Tibial artery (tissue), 4 donors: ENCODE results near the gene ORM2.
A peak's percentile ranks its signal among the peaks of the same experiment; 100 is the strongest.

ENCODE experiments used
- DNase-seq, 2 donors: peaks; one replicate each; pipeline ENCODE4 v3.0.0-alpha.2; 2019
- H3K27ac ChIP-seq, 2 donors: fragments of 200-600 bp; sonication (generic) in 1 of 2; 1 replicate in 1 of 2; 2 replicates in 1 of 2; pipeline ENCODE4 v1.5.1; 2018 to 2019; ENCODE audit warnings: mild to moderate bottlenecking in 1 of 2
- H3K27me3 ChIP-seq, 2 donors: fragments of 200-600 bp; sonication (generic) in 1 of 2; one replicate each; pipeline versions ENCODE4 v1.5.1 to v1.6.0; 2016 to 2019
- H3K36me3 ChIP-seq, 3 donors: fragments of 200-600 bp; sonication (generic) in 2 of 3; one replicate each; pipeline ENCODE4 v1.5.1; 2016 to 2019; ENCODE audit warnings: mild to moderate bottlenecking in 2 of 3
- H3K4me1 ChIP-seq, 4 donors: fragments of 200-600 bp; sonication (generic) in 2 of 4; 1 replicate in 3 of 4; 2 replicates in 1 of 4; pipeline ENCODE4 v1.5.1; 2016 to 2019
- H3K4me3 ChIP-seq, 2 donors: fragments of 200-600 bp; sonication (generic) in 1 of 2; 1 replicate in 1 of 2; 2 replicates in 1 of 2; pipeline ENCODE4 v1.5.1; 2018 to 2019; ENCODE audit warnings: mild to moderate bottlenecking in 2 of 2
- H3K9me3 ChIP-seq, 3 donors: fragments of 200-600 bp; sonication (generic) in 1 of 3; one replicate each; pipeline ENCODE4 v1.5.1; 2016 to 2019
- intact Hi-C: fragments of 100-400 bp; cut with DNase I; formaldehyde crosslinking; loops from one replicate; pipeline ENCODE4 v1.15.0; 2023; ENCODE audit warnings: low total_unique reads
- TF ChIP-seq, protein P1 (sequence below), 2 experiments: fragments of 200-600 bp in 1 of 2; fragments of 450-650 bp in 1 of 2; IDR thresholded peaks; one replicate each; pipeline ENCODE4 v1.5.1; 2017 to 2019; ENCODE audit warnings: antibody characterized with exemption in 2 of 2, mild to moderate bottlenecking in 1 of 2, moderate library complexity in 1 of 2

ORM2 gene

DNA sequence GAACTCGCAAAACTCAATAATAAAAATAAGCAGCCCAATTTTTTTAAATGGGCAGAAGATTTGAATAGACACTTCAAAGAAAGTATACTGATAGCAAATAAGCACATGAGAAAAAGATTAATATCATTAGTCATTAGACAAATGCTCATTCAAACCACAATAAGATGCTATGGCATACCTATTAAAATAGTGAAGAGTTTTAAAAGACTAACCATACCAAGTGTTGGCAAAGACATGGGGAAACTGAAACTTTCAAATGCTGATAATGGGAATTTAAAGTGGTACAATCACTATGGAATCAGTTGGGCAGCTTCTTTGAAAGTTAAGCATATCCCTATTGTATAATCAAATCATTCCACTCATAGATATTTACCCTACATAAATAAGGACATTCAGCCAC, 33.3 kb upstream of the ORM2 start:
- H3K27ac ChIP-seq = no peak overlapping the region

DNA sequence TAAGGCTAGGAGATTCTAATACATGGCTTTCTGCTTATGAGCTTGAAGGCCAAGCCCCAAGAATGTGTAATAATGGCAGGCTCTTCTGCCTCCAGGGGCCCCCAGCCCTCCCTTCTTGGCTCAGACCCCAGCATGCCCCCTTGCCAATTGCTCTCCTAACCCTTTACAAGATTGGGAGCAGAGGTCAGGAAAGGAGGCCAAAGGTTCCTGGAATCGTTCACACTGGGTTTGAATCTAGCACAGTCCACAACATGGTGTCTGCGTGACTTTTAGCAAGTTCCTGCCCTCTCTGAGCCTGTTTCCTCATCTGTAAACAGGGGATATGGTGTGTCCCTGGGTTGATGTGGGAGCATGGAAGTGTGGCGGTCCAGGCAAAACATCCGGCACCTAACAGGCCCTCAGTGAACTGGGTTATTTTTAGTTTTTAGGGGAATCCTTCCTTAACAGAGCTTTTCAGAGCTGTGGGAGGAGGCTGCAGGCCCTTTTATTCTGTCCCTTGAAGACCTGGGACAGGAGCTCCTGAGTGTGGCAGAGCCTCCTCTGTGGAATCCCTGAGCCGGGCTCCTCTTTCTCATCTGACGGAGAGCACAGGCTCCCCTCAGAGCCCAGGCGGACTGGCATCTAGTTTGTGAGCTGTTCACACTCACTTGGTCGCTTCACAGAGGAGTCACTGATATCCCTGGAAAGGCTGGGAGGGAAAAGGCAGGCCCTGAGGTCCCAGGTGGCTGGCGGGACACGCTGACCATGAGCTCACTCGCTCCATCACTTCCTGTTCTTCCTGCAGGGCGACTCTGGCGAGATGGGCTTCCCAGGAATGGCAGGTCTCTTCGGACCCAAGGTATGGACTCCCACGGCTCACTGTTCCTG, 30.1 kb upstream of the ORM2 start:
- intact Hi-C loops = no loop called here
- Histone ChIP-seq H3K27me3 (no peaks in the 10 kb centered on the region), H3K27ac (no peak overlapping the region), H3K36me3 (peaks cover 11 to 31% (median 14%) of the 10 kb centered on the region in 3 donors), H3K4me1 (no peaks in the 10 kb centered on the region), H3K4me3 (no peak overlapping the region), H3K9me3 (peaks cover 0 to 12% (median 5%) of the 10 kb centered on the region in 3 donors)
- TF ChIP-seq, protein P1, sequence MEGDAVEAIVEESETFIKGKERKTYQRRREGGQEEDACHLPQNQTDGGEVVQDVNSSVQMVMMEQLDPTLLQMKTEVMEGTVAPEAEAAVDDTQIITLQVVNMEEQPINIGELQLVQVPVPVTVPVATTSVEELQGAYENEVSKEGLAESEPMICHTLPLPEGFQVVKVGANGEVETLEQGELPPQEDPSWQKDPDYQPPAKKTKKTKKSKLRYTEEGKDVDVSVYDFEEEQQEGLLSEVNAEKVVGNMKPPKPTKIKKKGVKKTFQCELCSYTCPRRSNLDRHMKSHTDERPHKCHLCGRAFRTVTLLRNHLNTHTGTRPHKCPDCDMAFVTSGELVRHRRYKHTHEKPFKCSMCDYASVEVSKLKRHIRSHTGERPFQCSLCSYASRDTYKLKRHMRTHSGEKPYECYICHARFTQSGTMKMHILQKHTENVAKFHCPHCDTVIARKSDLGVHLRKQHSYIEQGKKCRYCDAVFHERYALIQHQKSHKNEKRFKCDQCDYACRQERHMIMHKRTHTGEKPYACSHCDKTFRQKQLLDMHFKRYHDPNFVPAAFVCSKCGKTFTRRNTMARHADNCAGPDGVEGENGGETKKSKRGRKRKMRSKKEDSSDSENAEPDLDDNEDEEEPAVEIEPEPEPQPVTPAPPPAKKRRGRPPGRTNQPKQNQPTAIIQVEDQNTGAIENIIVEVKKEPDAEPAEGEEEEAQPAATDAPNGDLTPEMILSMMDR (IDR thresholded peaks at IDR 0.05) = no peak
- DNase-seq = peak; percentile 10 to 53

More for the DNA sequence above, 33.3 kb upstream of the ORM2 start:
- no peak for DNase-seq
- Histone ChIP-seq H3K9me3 (peaks cover 0 to 12% (median 8%) of the 10 kb centered on the region in 3 donors), H3K4me1 (no peaks in the 10 kb centered on the region), H3K4me3 (no peak overlapping the region), H3K27me3 (no peaks in the 10 kb centered on the region), H3K36me3 (peaks cover 15 to 38% (median 16%) of the 10 kb centered on the region in 3 donors)
- TF ChIP-seq, protein P1 (IDR thresholded peaks at IDR 0.05) = no peak
- intact Hi-C loops = no loop called here

DNA sequence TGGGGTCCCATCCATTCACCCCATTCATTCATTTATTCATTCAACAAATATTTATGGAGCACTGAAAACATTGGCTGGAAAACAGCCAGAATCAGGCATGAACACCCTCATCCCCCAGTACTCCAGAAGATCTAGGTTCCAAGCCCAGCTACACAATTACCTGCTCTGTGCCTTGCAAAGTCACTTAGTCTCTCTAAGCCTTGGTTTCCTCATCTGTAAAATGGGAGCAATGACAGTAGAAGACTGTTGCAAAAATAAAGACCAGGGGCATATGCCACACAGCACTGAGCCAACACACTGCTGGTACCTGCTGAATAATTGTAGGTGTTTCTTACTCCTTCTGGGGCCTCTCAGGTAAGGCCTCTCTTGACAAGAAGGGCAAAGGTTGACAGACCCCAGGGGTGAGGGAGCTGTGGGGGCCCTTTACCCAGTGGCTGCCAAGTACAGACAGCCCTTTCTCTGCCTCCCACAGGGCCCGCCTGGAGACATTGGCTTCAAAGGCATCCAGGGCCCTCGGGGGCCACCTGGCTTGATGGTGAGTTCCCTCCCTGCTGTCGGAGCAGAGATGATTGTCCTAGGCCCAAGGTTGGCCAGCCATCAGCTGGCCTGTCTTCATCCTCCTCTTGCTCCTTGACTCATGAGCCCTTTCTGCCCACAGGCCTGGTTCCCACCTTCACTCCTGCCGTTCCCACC, 29.4 kb upstream of the ORM2 start:
- peak in 1 of 2 donors; percentile 51 for DNase-seq
- Histone ChIP-seq H3K27me3 (no peaks in the 10 kb centered on the region), H3K27ac (no peak overlapping the region), H3K36me3 (peaks cover 5 to 23% (median 6%) of the 10 kb centered on the region in 3 donors), H3K9me3 (peaks cover 0 to 8% (median 0%) of the 10 kb centered on the region in 3 donors), H3K4me3 (no peak overlapping the region), H3K4me1 (no peaks in the 10 kb centered on the region)
- intact Hi-C loops = no loop called here
- TF ChIP-seq, protein P1 (IDR thresholded peaks at IDR 0.05) = no peak

DNA sequence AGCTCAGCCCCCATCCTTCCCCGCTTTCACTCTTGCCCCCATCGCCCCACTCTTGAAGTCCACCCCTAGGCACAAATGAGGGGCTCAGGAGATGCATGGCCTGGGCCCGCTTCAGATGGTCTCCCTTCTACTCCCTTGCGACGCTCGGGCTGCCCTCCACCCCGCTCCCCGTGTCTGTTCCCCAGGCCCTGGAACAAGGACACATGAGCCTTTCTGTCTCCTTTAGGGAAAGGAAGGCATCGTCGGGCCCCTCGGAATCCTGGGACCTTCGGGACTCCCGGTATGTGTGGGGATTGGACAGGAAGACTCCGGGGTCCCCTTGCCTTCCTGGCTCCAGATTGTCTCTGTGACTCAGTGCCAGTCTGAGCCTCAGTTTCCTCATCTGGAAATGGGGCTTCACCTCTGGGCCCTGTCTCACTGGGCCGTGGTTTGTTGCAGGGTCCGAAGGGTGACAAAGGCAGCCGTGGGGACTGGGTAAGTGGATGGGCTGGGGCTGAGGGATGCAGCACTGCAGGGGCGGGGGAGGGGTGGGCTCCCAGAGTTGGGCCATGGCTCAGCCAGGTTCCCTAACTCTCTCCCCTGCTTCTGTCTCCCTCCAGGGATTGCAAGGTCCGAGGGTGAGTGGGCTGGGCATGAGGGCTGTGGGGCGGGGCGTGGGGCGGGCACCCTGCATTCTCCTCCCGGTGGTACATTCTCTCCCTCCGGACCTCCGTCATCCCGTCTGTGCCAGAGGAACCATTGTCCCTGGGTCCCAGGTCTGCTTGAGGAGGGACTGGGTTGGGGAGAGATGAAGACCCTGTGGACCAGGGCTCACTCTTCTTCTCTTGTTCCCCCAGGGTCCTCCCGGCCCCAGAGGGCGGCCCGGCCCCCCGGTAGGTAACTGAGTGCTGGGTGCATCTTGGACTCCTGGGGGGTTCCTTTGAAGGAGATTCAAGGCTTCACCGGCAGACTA, 28.5 kb upstream of the ORM2 start:
- H3K27me3 ChIP-seq = no peaks in the 10 kb centered on the region
- TF ChIP-seq, protein P1 (IDR thresholded peaks at IDR 0.05) = no peak
- no peak overlapping the region for H3K4me3 ChIP-seq
- H3K27ac ChIP-seq = no peak overlapping the region
- H3K9me3 ChIP-seq = peaks cover 0 to 4% (median 0%) of the 10 kb centered on the region in 3 donors
- peaks cover 0 to 6% (median 0%) of the 10 kb centered on the region in 4 donors for H3K4me1 ChIP-seq
- intact Hi-C loops = no loop called here
- peaks cover 5 to 16% (median 5%) of the 10 kb centered on the region in 3 donors for H3K36me3 ChIP-seq
- DNase-seq = peak; percentile 14 to 51
